Adrenal gland (tissue), 12 donors: ENCODE data around the gene ARHGAP23. TPM values are rescaled to one million over a fixed set of nuclear protein-coding genes. Genes with fewer than 3 reads are reported as not detected.

Experiments
- DNase-seq, 7 donors: peaks; one replicate each; pipeline ENCODE4 v3.0.0-alpha.2; 2019 to 2020
- H3K27ac ChIP-seq, 5 donors: fragments of 200-600 bp; sonication (generic) in 4 of 5; 1 replicate in 3 of 5; 2 replicates in 2 of 5; pipeline versions ENCODE4 v1.5.1 to v1.8.0; 2016 to 2020; ENCODE audit warnings: mild to moderate bottlenecking in 1 of 5
- H3K27me3 ChIP-seq: fragments of 200-600 bp; 2 replicates; pipeline ENCODE4 v1.8.0; 2021
- H3K36me3 ChIP-seq, 2 donors: fragments of 200-600 bp; replicated peaks in 1 of 2; 1 replicate in 1 of 2; 2 replicates in 1 of 2; pipeline versions ENCODE4 v1.5.1 to v1.8.0; 2018 to 2022
- H3K4me1 ChIP-seq, 2 donors: fragments of 200-600 bp; replicated peaks in 1 of 2; 1 replicate in 1 of 2; 2 replicates in 1 of 2; pipeline versions ENCODE4 v1.5.1 to v1.8.0; 2018 to 2021
- H3K4me3 ChIP-seq, 4 donors: fragments of 200-600 bp; sonication (generic) in 3 of 4; one replicate each; pipeline ENCODE4 v1.5.1; 2016 to 2018
- H3K9me3 ChIP-seq, 3 donors: fragments of 200-600 bp; sonication (generic) in 1 of 3; replicated peaks in 1 of 3; 1 replicate in 2 of 3; 2 replicates in 1 of 3; pipeline versions ENCODE4 v1.5.1 to v1.8.0; 2016 to 2021
- POLR2A ChIP-seq, 2 donors: fragments of 450-650 bp; IDR thresholded peaks; one replicate each; pipeline ENCODE4 v1.6.1; 2017; ENCODE audit warnings: antibody characterized with exemption in 2 of 2, mild to moderate bottlenecking in 2 of 2, moderate library complexity in 1 of 2
- WGBS, 4 donors: extraction: QIAGEN DNeasy Blood & Tissue Kit in 2 of 4; methylation state at CpG; one replicate each; pipeline versions ENCODE4 v1.1.5 to v1.1.7; 2013 to 2017; 5-methylcytosine and 5-hydroxymethylcytosine counted together
- intact Hi-C, 2 donors: fragments of 100-400 bp; cut with DNase I; formaldehyde crosslinking; loops; one replicate each; pipeline versions ENCODE4 v1.14.1 to v1.15.0; 2022 to 2023
- polyA plus RNA-seq, 3 donors: library from polyadenylated mRNA; stranded (reverse); fragments of 200-250 nt in 2 of 3; fragments of 350-450 nt in 1 of 3; fragmentation: Illumina TruSeq in 1 of 3; extraction: RNeasy Lipid Tissue Mini Kit (QIAGEN cat#74804) in 1 of 3; gene quantifications; one replicate each; pipeline ENCODE4 v1.2.3, GENCODE V29; 2013 to 2014
- total RNA-seq, 9 donors: library from RNA; depleted of rRNA in 4 of 9; stranded (reverse); fragments of >200 nt in 4 of 9; fragments of 120-200 nt in 1 of 9; fragmentation: NEBNext Ultra II Directional in 1 of 9; extraction: Animal tissue kit (Norgen Biotek cat#: 25700) in 1 of 9; gene quantifications; one replicate each; pipeline versions ENCODE4 v1.1.0 to v1.2.4, GENCODE V29; 2013 to 2023
- TF ChIP-seq, protein P1 (sequence below), 6 experiments: fragments of 450-650 bp in 4 of 6; fragments of 200-600 bp in 2 of 6; sonication (generic) in 1 of 6; IDR thresholded peaks; 1 replicate in 5 of 6; 2 replicates in 1 of 6; pipeline versions ENCODE4 v1.5.1 to v1.8.0; 2016 to 2021; ENCODE audit warnings: antibody characterized with exemption in 6 of 6, mild to moderate bottlenecking in 2 of 6, moderate library complexity in 1 of 6
- donor health status: healthy with polysubstance abuse.
- donor health status: Bipolar disorder and iron deficiency.
- donor health status: DM: yes; HTN: yes; CAD: no.
- donor health status: DM: no; HTN: no; CAD: no.
- donor health status: DM: no; HTN: no; CAD: no.
- donor health status: DM: yes; HTN: yes; CAD: no.

The ARHGAP23 gene
- total and polyA plus RNA-seq, 12 donors: 4.4 to 71.9 (median 26.4) TPM

DNA sequence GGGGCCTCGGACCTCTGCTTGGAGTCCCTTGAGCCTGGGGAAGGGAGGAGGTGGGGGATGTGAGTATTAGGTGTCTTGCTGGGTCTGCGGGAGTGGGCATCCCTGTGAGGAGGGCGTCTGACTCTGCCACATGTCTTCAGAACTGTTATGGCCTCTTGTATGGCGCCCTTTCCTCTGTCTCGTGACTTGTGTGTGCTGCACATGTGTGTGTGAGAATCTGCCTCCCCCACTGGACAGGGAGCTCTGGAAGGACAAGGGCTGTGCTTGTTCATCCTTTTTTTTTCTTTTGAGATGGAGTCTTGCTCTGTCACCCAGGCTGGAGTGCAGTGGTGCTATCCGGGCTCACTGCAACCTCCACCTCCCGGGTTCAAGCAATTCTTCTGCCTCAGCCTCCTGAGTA is 33.4 kb downstream of the ARHGAP23 start:
- Histone ChIP-seq H3K9me3 (no peaks in the 10 kb centered on the region), H3K27ac (no peak overlapping the region), H3K4me3 (no peak overlapping the region), H3K36me3 (peaks cover 0 to 29% of the 10 kb centered on the region in 2 donors), H3K4me1 (peaks cover 34 to 47% of the 10 kb centered on the region in 2 donors), H3K27me3 (no peaks in the 10 kb centered on the region)
- TF ChIP-seq, protein P1, sequence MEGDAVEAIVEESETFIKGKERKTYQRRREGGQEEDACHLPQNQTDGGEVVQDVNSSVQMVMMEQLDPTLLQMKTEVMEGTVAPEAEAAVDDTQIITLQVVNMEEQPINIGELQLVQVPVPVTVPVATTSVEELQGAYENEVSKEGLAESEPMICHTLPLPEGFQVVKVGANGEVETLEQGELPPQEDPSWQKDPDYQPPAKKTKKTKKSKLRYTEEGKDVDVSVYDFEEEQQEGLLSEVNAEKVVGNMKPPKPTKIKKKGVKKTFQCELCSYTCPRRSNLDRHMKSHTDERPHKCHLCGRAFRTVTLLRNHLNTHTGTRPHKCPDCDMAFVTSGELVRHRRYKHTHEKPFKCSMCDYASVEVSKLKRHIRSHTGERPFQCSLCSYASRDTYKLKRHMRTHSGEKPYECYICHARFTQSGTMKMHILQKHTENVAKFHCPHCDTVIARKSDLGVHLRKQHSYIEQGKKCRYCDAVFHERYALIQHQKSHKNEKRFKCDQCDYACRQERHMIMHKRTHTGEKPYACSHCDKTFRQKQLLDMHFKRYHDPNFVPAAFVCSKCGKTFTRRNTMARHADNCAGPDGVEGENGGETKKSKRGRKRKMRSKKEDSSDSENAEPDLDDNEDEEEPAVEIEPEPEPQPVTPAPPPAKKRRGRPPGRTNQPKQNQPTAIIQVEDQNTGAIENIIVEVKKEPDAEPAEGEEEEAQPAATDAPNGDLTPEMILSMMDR (IDR thresholded peaks at IDR 0.05): no peak
- TF ChIP-seq POLR2A (IDR thresholded peaks at IDR 0.05): no peak
- DNase-seq: no peak
- WGBS, 4 donors: 69 to 89% (median 86%) methylated on average over 7 of the region's 7 CpGs
- intact Hi-C loops: no loop called here

DNA sequence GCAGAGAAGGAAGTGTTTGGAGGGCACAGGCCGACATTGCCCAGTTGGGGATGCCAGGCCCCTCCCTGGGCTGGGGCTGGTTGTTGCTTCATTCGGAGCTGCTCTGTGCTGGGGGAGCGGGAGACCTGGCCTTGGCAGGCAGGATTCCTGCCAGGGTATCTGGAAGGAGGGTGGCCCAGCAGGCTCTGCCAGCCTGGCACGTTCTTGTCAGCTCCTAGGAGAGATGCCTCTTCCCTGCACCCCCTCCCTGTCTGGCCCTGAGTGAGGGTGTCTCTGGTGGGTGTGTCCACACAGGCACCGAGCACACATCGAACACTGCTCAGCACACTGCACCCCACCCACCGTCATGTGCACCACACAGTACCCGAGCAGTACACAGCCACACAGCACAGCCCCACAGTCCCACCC is 35.2 kb downstream of the ARHGAP23 start:
- Histone ChIP-seq H3K4me1 (peaks cover 34 to 60% of the 10 kb centered on the region in 2 donors), H3K9me3 (no peaks in the 10 kb centered on the region), H3K4me3 (no peak overlapping the region), H3K36me3 (peaks cover 0 to 44% of the 10 kb centered on the region in 2 donors), H3K27ac (peak overlapping the region in 4 of 5 donors; percentile 92 to 99 (median 96)), H3K27me3 (no peaks in the 10 kb centered on the region)
- peak; percentile 63 to 90 (median 82) for DNase-seq
- 20 to 40% (median 33%) methylated on average over 5 to 8 of the region's 8 CpGs for WGBS, 4 donors
- TF ChIP-seq, protein P1 (IDR thresholded peaks at IDR 0.05): no peak
- no peak for TF ChIP-seq POLR2A (IDR thresholded peaks at IDR 0.05)
- intact Hi-C loops: no loop called here

DNA sequence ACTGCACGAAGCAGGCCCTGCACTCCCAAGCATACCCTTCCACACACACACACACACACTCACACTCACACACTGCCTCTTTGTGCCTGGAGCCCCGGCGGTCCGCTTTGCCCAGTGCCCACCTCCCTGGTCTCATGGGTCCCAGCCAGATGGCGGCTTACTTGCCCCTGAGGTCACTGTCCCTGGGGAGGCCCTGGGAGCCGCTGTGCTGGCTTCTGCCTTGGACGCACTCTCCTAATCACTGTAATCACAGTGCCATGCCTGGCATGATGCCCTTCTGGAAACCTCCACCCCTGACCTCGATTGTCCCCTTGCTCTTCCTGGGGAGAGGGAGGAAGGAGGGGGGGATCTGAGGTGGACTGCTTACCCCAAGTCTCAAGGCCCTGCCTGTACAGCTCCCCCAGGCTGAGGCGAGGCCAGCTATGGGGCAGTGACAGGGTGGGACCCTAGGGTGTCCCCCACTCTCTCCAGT is 36.0 kb downstream of the ARHGAP23 start:
- Histone ChIP-seq H3K4me1 (peaks cover 34 to 60% of the 10 kb centered on the region in 2 donors), H3K9me3 (no peaks in the 10 kb centered on the region), H3K27ac (peak overlapping the region; percentile 84 to 99 (median 95)), H3K4me3 (peak overlapping the region in 1 of 4 donors; percentile 38), H3K36me3 (peaks cover 0 to 36% of the 10 kb centered on the region in 2 donors), H3K27me3 (no peaks in the 10 kb centered on the region)
- intact Hi-C loops: no loop called here
- 27 to 36% (median 30%) methylated on average over 8 to 9 of the region's 9 CpGs for WGBS, 4 donors
- DNase-seq: peak; percentile 82 to 95 (median 91)
- TF ChIP-seq, protein P1 (IDR thresholded peaks at IDR 0.05): no peak
- peak in 1 of 2 donors; percentile 15 for TF ChIP-seq POLR2A (IDR thresholded peaks at IDR 0.05)

DNA sequence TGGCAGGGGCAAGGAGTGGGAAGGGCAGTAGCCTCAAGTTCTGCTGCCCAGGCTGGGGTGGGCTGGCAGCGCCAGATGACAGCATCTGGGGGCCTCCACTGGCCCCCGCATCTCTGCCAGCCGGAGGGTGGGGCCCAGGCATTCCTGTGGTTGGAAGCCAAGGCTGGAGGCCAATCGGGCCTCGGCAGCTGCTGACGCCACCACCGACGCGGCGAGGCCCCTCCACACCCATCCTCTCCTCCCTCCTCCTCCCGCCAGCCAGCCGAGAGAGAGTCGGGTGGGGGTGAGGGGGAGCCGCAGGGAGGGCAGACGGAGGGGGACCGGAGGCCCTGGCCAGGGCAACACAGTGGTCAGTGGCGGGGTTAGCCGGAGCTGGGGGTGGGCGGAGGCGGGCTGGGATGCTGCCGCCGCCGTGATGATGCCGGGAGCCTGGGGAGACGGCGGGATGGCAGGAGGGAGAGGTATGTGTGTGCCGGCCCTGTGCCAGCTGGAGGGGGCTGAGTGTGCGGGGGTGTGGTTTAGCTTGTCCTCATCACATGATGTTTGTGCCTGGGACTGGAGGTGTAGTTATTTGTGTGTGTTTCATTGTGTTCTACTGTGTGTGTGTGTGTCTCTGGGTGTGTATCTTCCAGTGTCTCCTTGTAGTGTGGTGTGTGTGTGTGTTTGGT is 36.6 kb downstream of the ARHGAP23 start:
- WGBS, 4 donors: 16 to 20% (median 16%) methylated on average over 17 to 28 of the region's 28 CpGs; no CpG with 5 or more reads in 1 of the 4 donors
- Histone ChIP-seq H3K9me3 (no peaks in the 10 kb centered on the region), H3K27me3 (no peaks in the 10 kb centered on the region), H3K4me1 (peaks cover 34 to 56% of the 10 kb centered on the region in 2 donors), H3K27ac (peak overlapping the region; percentile 91 to 99 (median 95)), H3K36me3 (peaks cover 0 to 30% of the 10 kb centered on the region in 2 donors), H3K4me3 (peak overlapping the region in 1 of 4 donors; percentile 38)
- intact Hi-C loops: no loop called here
- peak; percentile 83 to 91 (median 88) for DNase-seq
- TF ChIP-seq POLR2A (IDR thresholded peaks at IDR 0.05): peak; percentile 18 to 55
- TF ChIP-seq, protein P1 (IDR thresholded peaks at IDR 0.05): no peak
